Heart left ventricle (tissue), 16 donors: ENCODE measurements around the gene MRGPRX3. TPM values are rescaled to one million over a fixed set of nuclear protein-coding genes. Genes with fewer than 3 reads are reported as not detected.

Experiments
- ATAC-seq, 4 donors: fragments of 200-7000 bp; cut with Tn5 transposase; one replicate each; pipeline ENCODE4 v1.9.1; 2020 to 2022; ENCODE audit warnings: moderate library complexity in 4 of 4, mild to moderate bottlenecking in 3 of 4, moderate number of reproducible peaks in 1 of 4
- DNase-seq, 5 donors: peaks; one replicate each; pipeline ENCODE4 v3.0.0-alpha.2; 2020
- H3K27ac ChIP-seq, 12 donors: fragments of 200-600 bp; sonication (generic) in 4 of 12; one replicate each; pipeline versions ENCODE4 v1.5.0 to v1.8.0; 2016 to 2022; ENCODE audit warnings: mild to moderate bottlenecking in 2 of 12
- H3K27me3 ChIP-seq, 9 donors: fragments of 200-600 bp; sonication (generic) in 2 of 9; one replicate each; pipeline versions ENCODE4 v1.5.1 to v1.8.0; 2016 to 2022; ENCODE audit warnings: mild to moderate bottlenecking in 3 of 9
- H3K36me3 ChIP-seq, 9 donors: fragments of 200-600 bp; sonication (generic) in 2 of 9; one replicate each; pipeline versions ENCODE4 v1.5.0 to v1.8.0; 2018 to 2022; ENCODE audit warnings: mild to moderate bottlenecking in 2 of 9
- H3K4me1 ChIP-seq, 12 donors: fragments of 200-600 bp; sonication (generic) in 4 of 12; one replicate each; pipeline versions ENCODE4 v1.5.0 to v1.8.0; 2016 to 2022; ENCODE audit warnings: mild to moderate bottlenecking in 3 of 12
- H3K4me3 ChIP-seq, 12 donors: fragments of 200-600 bp; sonication (generic) in 4 of 12; one replicate each; pipeline versions ENCODE4 v1.5.0 to v1.8.0; 2017 to 2022; ENCODE audit warnings: mild to moderate bottlenecking in 9 of 12, moderate library complexity in 4 of 12
- H3K9me3 ChIP-seq, 12 donors: fragments of 200-600 bp; sonication (generic) in 4 of 12; one replicate each; pipeline versions ENCODE4 v1.5.0 to v1.8.0; 2016 to 2022; ENCODE audit warnings: mild to moderate bottlenecking in 1 of 12
- CTCF ChIP-seq, 12 donors: fragments of 200-600 bp; sonication (generic) in 4 of 12; IDR thresholded peaks; one replicate each; pipeline versions ENCODE4 v1.5.0 to v1.8.0; 2018 to 2022; ENCODE audit warnings: antibody characterized with exemption in 12 of 12, mild to moderate bottlenecking in 5 of 12
- POLR2A ChIP-seq, 2 donors: fragments of 450-650 bp; IDR thresholded peaks; one replicate each; pipeline ENCODE4 v1.6.1; 2017; ENCODE audit warnings: antibody characterized with exemption in 2 of 2, mild to moderate bottlenecking in 2 of 2, moderate library complexity in 2 of 2
- WGBS, 4 donors: extraction: QIAGEN DNeasy Blood & Tissue Kit in 2 of 4; methylation state at CpG; one replicate each; pipeline versions ENCODE4 v1.1.5 to v1.1.7; 2013 to 2018; 5-methylcytosine and 5-hydroxymethylcytosine counted together
- intact Hi-C, 10 donors: fragments of 100-400 bp; cut with DNase I; formaldehyde crosslinking; loops; one replicate each; pipeline versions ENCODE4 v1.11.1 to v1.14.2; 2022
- polyA plus RNA-seq, 2 donors: library from polyadenylated mRNA; stranded (reverse); fragments of 200-250 nt; gene quantifications; one replicate each; pipeline ENCODE4 v1.2.3, GENCODE V29; 2013
- total RNA-seq, 9 donors: library from RNA; depleted of rRNA in 2 of 9; stranded (reverse); fragments of >200 nt in 2 of 9; fragmentation: NEBNext Ultra II Directional in 3 of 9; extraction: Animal tissue kit (Norgen Biotek cat#: 25700) in 3 of 9; gene quantifications; one replicate each; pipeline versions ENCODE4 v1.1.0 to v1.2.4, GENCODE V29; 2016 to 2023
- donor health status: ischemic (EF 13 %, LVEDD 7.1; RV severe dilation, severe dysfunction).
- donor health status: healthy with polysubstance abuse.
- donor health status: DM: no; HTN: yes; CAD: no.
- donor health status: DM: no; HTN: no; CAD: no.
- donor health status: ischemic (EF 25% LVEDD 6.9; RV normal size, moderate dysfunction).
- donor health status: ischemic (EF 25% LVEDD 5.7; RV mildly dilated, moderate dysfunction).
- donor health status: healthy.
- donor health status: DM: yes; HTN: yes; CAD: no.
- donor health status: ischemic (EF 35%, LVEDD 5.7; RV mildly dilated, moderate dysfunction).
- donor health status: nonischemic (EF 11% LVEDD 7.7; RV severe dilation, severe dysfunction).
- donor health status: DM: yes; HTN: yes; CAD: no.
- donor health status: PGD.
- donor health status: ischemic (EF 29% LVEDD 5.4; RV normal size, mild dysfunction).
- donor health status: nonischemic (EF 23%, LVEDD 6.1; RV moderate dilation, normal function).

MRGPRX3 gene
- total and polyA plus RNA-seq, 11 donors, result not detected

GRCh38 chr11:18173225-18173866 is 41.0 kb downstream of the MRGPRX3 start:
- WGBS, 4 donors, result 84 to 87% (median 85%) methylated on average over 28 of the region's 28 CpGs
- ATAC-seq, result no peak
- Histone ChIP-seq H3K27me3 (peaks cover 0 to 16% (median 3%) of the 10 kb centered on the region in 9 donors), H3K4me3 (no peak overlapping the region), H3K27ac (no peak overlapping the region), H3K4me1 (no peaks in the 10 kb centered on the region), H3K36me3 (no peaks in the 10 kb centered on the region), H3K9me3 (no peaks in the 10 kb centered on the region)
- intact Hi-C loops, result no loop called here
- DNase-seq, result no peak
- no peak for TF ChIP-seq CTCF (IDR thresholded peaks at IDR 0.05)
- TF ChIP-seq POLR2A (IDR thresholded peaks at IDR 0.05), result no peak

Other genes starting within 250 kb of the MRGPRX3 start
- gene SERGEF, start 119.5 kb upstream of the MRGPRX3 start, total RNA-seq, result 10 to 100 TPM; 11.6 to 26.4 (median 22.1) TPM
- 10 to 100 TPM; 16.0 to 55.0 TPM for gene SERGEF, start 119.5 kb upstream of the MRGPRX3 start, polyA plus RNA-seq
- under 1 TPM in 4 of 9 donors, not detected in 5; 0.06 to 0.45 (median 0.19) TPM for gene TPH1, start 86.3 kb upstream of the MRGPRX3 start, total RNA-seq
- under 1 TPM; 0.11 to 0.19 TPM for gene TPH1, start 86.3 kb upstream of the MRGPRX3 start, polyA plus RNA-seq
- 1 to 10 TPM; 4.9 to 7.6 (median 6.6) TPM for gene SAAL1, start 26.5 kb upstream of the MRGPRX3 start, total RNA-seq
- gene SAAL1, start 26.5 kb upstream of the MRGPRX3 start, polyA plus RNA-seq, result 10 to 100 TPM in 1 of 2 donors, 1 to 10 TPM in 1; 7.5 to 10.9 TPM
- gene MRGPRX4, start 40.3 kb downstream of the MRGPRX3 start, total RNA-seq, result not detected
- gene MRGPRX4, start 40.3 kb downstream of the MRGPRX3 start, polyA plus RNA-seq, result not detected
- gene SAA4, start 104.2 kb downstream of the MRGPRX3 start, total RNA-seq, result not detected
- not detected for gene SAA4, start 104.2 kb downstream of the MRGPRX3 start, polyA plus RNA-seq
- 1 to 10 TPM in 3 of 9 donors, under 1 TPM in 1, not detected in 5; 0.56 to 2.2 (median 1.3) TPM for gene SAA2, start 116.1 kb downstream of the MRGPRX3 start, total RNA-seq
- 1 to 10 TPM in 1 of 2 donors, not detected in 1; 1.9 TPM for gene SAA2, start 116.1 kb downstream of the MRGPRX3 start, polyA plus RNA-seq
- 1 to 10 TPM in 4 of 9 donors, not detected in 5; 1.4 to 8.6 (median 2.3) TPM for gene SAA1, start 133.7 kb downstream of the MRGPRX3 start, total RNA-seq
- 1 to 10 TPM; 6.0 to 7.2 TPM for gene SAA1, start 133.7 kb downstream of the MRGPRX3 start, polyA plus RNA-seq
- gene HPS5, start 189.6 kb downstream of the MRGPRX3 start, total RNA-seq, result 10 to 100 TPM in 7 of 9 donors, 1 to 10 TPM in 2; 6.4 to 19.3 (median 12.5) TPM
- gene HPS5, start 189.6 kb downstream of the MRGPRX3 start, polyA plus RNA-seq, result 1 to 10 TPM; 6.1 to 9.8 TPM
- 10 to 100 TPM; 19.8 to 37.2 (median 25.4) TPM for gene GTF2H1, start 190.0 kb downstream of the MRGPRX3 start, total RNA-seq
- gene GTF2H1, start 190.0 kb downstream of the MRGPRX3 start, polyA plus RNA-seq, result 10 to 100 TPM; 11.1 to 31.2 TPM